Measurements from ENCODE around the gene KRIT1. TPM values are rescaled to one million over a fixed set of nuclear protein-coding genes. Genes with fewer than 3 reads are reported as not detected.

The KRIT1 gene
- total RNA-seq, 2 donors from 2014 or later, result 58.4 to 150 TPM

- H3K4me1 ChIP-seq, result peaks cover 13% of the 10 kb centered on the region
- no peak overlapping the region for H3K27ac ChIP-seq
- H3K36me3 ChIP-seq (replicated peaks in 1 of 2; ENCODE audit: insufficient read depth in 1 of 2, low read depth in 2 of 2), result no peaks in the 10 kb centered on the region
- no peak overlapping the region for H3K4me3 ChIP-seq
- DNase-seq (no peak), ATAC-seq (no peak)
- no peaks in the 10 kb centered on the region for H3K27me3 ChIP-seq
- no peaks in the 10 kb centered on the region for H3K9me3 ChIP-seq
- WGBS, 2 donors, result 83 to 88% methylated on average over 2 of the region's 2 CpGs
- TF ChIP-seq CTCF (IDR thresholded peaks at IDR 0.05) (no peak), POLR2A (IDR thresholded peaks at IDR 0.05) (no peak)
- intact Hi-C loops (cut with DNase I), result no loop called here
Measured at GRCh38 chr7:92289321-92289720, 43.6 kb upstream of the KRIT1 start.

- DNase-seq (no peak), ATAC-seq (no peak)
- Histone ChIP-seq H3K36me3 (replicated peaks in 1 of 2; ENCODE audit: insufficient read depth in 1 of 2, low read depth in 2 of 2) (no peaks in the 10 kb centered on the region), H3K4me3 (no peak overlapping the region), H3K27ac (no peak overlapping the region), H3K4me1 (no peaks in the 10 kb centered on the region), H3K27me3 (no peaks in the 10 kb centered on the region), H3K9me3 (no peaks in the 10 kb centered on the region)
- TF ChIP-seq CTCF (IDR thresholded peaks at IDR 0.05), result no peak
- TF ChIP-seq POLR2A (IDR thresholded peaks at IDR 0.05), result no peak
- intact Hi-C loops (cut with DNase I), result no loop called here
- 80 to 82% methylated on average over 1 of the region's 1 CpG for WGBS, 2 donors
Measured at GRCh38 chr7:92282930-92283329, 37.2 kb upstream of the KRIT1 start.

- 85 to 87% methylated on average over 6 of the region's 6 CpGs for WGBS, 2 donors
- intact Hi-C loops (cut with DNase I), result no loop called here
- no peak for ATAC-seq
- Histone ChIP-seq H3K4me1 (no peaks in the 10 kb centered on the region), H3K9me3 (no peaks in the 10 kb centered on the region), H3K27ac (no peak overlapping the region), H3K4me3 (no peak overlapping the region), H3K27me3 (no peaks in the 10 kb centered on the region), H3K36me3 (replicated peaks in 1 of 2; ENCODE audit: insufficient read depth in 1 of 2, low read depth in 2 of 2) (no peaks in the 10 kb centered on the region)
- no peak for DNase-seq
- TF ChIP-seq POLR2A (IDR thresholded peaks at IDR 0.05) (no peak), CTCF (IDR thresholded peaks at IDR 0.05) (no peak)
Measured at GRCh38 chr7:92282221-92282814, 36.6 kb upstream of the KRIT1 start.

GRCh38 chr7:92281031-92281430 lies 35.3 kb upstream of the KRIT1 start:
- 86 to 89% methylated on average over 2 of the region's 2 CpGs for WGBS, 2 donors

More at GRCh38 chr7:92281031-92281430, 35.3 kb upstream of the KRIT1 start:
- H3K27me3 ChIP-seq, result no peaks in the 10 kb centered on the region
- DNase-seq, result no peak
- H3K27ac ChIP-seq, result no peak overlapping the region
- no peak overlapping the region for H3K4me3 ChIP-seq
- no peaks in the 10 kb centered on the region for H3K36me3 ChIP-seq (replicated peaks in 1 of 2; ENCODE audit: insufficient read depth in 1 of 2, low read depth in 2 of 2)
- no peak for TF ChIP-seq CTCF (IDR thresholded peaks at IDR 0.05)
- no peak for TF ChIP-seq POLR2A (IDR thresholded peaks at IDR 0.05)
- no peaks in the 10 kb centered on the region for H3K9me3 ChIP-seq
- H3K4me1 ChIP-seq, result no peaks in the 10 kb centered on the region
- no peak for ATAC-seq
- intact Hi-C loops (cut with DNase I), result no loop called here
